Effector CD8-positive, alpha-beta T cell (primary cell): ENCODE results near the gene MUC6.

Experiments used
- DNase-seq: peaks from one replicate; lab custom pipeline; 2025; lab: John Stamatoyannopoulos, UW

Gene MUC6

DNA sequence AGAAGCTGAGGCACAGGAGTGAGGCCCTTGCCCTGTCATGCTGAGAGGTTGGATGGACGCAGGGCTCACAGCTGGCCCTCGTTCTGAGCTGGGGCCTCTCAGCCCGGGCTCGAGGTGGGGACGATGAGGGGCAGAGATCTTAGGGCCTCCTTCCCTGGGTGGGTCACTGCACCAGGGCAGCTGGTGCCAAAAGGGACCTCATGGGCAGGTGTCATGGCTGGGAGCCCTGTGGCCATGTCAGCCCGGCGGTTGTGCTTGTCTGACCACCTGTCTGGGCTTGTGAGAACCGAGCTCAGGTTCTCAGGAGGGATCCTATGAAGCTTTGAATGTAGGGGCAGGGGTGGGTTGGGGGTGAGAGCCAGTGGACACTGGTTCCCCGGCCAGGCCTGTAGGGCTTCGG lies 1.8 kb upstream of the MUC6 start:
- DNase-seq: no peak

GRCh38 chr11:1037506-1038055 lies 1.1 kb upstream of the MUC6 start:
- DNase-seq: no peak

DNA sequence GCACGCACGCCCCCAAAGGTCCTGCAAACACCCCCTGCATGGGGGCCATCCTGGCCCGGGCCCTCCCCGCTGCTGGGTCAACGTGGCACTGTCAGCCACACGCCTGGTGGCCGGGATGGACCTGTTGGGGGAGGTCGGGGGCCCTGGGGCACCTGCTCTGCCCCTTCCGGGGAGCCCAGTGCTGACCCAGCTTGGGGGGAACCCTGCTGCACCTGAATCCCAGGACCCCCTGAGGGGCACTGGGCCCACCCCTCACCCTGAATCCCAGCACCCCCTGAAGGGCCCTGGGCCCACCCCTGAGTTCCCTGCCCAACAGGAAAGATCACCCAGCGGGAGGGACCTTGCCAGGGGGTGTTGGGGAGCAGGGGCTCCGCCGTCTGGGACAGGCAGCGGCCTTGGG lies 413 bp upstream of the MUC6 start:
- DNase-seq: no peak

DNA sequence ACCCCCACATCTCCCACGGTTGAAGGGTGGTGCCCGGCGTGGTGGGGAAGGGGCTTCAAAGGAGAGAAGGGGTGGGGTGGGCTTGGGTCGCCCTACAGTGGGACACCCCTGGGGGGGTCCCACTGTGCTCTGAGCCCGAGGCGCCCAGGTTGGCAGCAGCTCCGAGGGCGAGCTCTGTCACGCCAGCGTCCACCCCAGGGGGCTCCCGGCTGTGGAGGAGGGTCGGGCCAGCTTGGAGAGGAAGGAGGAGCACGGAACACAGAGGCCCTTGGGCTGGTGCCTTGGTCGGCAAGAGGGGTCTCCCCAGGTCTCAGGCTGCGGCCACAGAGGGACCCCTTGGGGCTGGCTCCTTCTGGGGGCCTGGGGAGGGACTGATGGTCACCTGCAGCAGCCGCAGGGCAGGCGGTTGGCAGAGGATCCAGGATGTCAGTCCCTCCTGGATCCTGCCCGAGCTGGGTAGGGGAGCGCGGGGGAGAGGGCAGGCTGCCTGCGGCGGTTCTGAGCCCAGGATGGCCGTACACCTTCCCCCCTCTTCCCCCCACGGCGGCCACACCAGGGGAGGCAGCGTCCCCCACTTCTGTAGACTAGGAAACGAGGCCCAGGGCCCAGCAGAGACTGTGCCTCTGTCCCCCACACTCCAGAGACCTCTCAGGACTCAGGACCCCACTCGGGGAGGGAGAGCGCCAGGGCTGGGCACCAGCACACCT lies 788 bp downstream of the MUC6 start:
- no peak for DNase-seq

DNA sequence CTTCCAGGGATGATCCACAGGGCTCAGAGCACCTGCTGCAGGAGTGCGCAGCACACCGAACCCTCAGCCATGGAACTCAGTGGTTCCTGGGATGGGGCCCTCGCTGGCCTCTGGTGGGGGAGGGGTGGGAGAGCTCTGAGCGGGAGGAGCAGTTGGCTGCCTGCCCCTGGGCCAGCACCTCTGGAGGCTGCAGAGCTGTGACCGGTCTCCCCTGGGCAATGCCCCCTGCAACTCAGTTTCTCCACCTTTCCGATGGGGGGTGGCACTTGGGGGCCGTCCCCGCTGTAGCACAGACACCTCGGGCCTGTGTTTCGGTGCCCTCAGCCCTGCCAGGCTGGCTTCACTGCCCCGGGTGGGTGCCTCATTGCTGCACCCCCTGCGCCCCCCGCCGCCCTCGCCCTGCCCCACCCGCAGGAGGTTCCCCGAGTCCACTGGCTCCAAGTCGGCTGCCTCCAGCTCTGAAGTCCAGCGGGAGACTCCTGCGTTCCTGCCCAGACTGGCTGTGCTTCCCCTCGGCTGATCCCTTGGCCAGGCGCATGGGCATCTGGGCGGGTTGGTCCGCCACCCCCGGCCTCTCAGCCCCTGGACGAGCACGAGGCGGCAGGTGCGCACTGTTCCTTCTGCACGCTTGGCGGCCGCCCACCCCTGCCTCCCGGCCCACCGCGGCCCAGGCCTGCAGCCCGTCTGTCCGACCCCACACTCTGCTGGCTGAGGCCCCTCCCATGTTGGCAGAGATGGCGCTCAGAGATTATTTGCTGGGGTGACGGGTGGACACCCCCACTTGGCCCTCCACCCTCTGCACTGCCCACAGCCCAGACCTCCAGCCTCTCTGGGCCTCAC lies 1.8 kb downstream of the MUC6 start:
- no peak for DNase-seq

GRCh38 chr11:1034001-1034400 lies 2.5 kb downstream of the MUC6 start:
- no peak for DNase-seq

DNA sequence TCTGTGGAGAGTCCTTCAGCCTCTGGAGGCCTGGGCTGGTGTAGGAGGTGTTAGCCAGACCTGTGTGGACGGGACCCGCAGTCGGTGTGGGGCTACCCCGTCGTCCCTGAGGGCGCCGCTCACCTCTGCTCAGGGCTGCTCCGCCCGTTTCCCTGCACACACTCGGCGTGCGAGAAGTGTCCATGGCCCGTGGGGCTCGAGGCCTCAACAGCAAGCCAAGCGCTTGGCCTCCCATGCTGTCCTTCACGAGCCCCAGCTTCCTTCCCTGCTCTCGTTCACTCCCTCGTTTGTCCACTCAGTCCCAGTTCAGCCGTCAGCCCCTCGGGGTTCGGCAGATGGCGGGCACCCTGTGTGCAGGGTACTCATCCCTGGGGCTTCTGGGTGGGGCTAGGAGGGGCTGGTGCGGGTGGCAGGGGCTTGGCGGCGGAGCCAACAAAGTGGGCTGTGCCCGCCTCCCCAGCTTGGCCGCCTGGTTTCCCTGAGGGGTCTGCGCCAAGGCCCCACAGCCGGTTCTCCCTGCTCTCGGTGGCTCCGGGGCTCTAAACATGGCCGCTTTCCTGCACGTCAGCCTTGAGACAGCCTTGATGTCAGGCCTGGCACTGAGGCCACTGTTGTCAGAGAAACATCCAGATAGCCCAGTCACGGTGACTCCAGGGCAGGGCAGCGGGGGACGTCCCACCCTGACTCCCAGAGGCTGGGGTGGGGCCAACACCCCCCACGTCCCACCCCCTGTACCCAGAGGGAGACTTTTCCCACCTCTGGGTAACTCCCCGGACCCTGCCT lies 3.3 kb downstream of the MUC6 start:
- DNase-seq: no peak

GRCh38 chr11:1032310-1032891 lies 4.1 kb downstream of the MUC6 start:
- DNase-seq: no peak

- DNase-seq: no peak
Measured at GRCh38 chr11:1031121-1031899, 5.2 kb downstream of the MUC6 start.

GRCh38 chr11:1030556-1030955 lies 6.0 kb downstream of the MUC6 start:
- DNase-seq: no peak

GRCh38 chr11:1030086-1030485 lies 6.4 kb downstream of the MUC6 start:
- DNase-seq: no peak

GRCh38 chr11:1029654-1030053 lies 6.9 kb downstream of the MUC6 start:
- no peak for DNase-seq

DNA sequence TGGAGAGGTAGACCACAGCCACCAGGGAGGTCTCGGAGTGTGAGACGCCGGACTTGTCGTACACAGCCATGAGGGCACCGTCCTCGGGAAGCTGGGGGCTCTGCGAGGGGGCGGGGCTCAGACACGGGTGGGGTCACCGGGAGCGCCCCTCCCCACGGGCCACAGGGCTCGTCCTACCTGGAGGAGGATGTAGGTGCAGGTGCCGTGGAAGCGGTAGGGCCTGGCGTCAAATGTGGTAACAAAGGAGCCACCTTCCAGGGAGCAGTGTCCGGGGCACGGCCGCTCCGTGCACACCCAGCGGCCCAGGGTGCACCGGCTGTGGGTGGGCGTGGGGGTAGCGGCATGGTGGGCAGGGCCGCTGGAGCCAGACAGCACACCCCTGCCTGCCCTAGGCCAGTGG lies 7.5 kb downstream of the MUC6 start:
- DNase-seq: no peak

- no peak for DNase-seq
Measured at GRCh38 chr11:1028616-1029015, 7.9 kb downstream of the MUC6 start.

DNA sequence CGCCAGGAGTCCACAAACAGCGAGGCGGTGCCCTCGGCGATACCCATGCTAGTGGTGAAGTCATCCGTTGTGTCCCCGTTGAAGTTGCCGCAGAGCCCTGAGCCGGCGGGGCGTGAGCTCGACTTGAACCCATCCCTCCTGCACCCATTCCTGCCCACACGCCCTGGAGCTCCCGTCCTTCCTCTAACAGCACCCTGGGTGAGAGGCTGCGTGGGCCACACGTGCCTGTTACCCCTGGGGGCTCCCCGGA lies 8.3 kb downstream of the MUC6 start:
- DNase-seq: no peak

DNA sequence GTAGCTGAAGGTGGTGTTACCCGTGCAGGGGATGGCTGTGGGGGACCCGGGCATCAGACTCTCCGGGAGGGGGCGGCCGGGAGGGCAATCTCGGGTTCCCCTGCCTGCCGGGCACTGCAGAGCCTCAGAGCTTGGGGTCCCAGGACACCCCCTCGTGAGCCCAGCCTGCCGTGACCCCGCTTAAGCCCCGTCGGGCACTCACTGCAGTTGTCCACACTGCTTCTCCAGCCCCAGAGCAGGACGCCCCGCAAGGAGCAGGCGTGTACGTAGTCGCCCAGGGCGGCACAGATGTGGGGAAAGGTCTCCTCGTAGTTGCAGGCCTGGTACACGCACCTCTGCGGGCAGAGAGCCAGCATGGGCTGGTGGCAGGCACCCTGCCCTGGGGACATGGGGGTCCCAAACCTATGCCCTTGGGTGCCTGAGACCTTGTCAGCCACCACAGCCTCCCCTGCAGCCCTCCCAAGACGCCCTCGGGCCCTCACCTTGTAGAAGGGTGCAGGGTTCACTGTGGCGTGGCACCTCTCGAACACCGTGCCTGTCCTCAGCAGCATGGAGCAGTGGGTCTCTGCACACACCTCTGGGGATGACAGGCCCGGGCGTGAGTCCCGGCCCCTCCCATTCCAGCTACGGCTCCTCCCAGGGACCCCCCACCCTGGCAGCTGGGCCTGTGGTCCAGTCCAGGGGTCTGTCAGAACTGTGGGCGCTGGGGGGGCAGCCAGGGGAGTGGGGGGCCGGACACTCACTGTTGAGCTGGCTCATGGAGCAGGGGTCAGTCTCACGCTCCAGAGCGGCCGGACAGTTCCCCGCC lies 8.8 kb downstream of the MUC6 start:
- DNase-seq: no peak

DNA sequence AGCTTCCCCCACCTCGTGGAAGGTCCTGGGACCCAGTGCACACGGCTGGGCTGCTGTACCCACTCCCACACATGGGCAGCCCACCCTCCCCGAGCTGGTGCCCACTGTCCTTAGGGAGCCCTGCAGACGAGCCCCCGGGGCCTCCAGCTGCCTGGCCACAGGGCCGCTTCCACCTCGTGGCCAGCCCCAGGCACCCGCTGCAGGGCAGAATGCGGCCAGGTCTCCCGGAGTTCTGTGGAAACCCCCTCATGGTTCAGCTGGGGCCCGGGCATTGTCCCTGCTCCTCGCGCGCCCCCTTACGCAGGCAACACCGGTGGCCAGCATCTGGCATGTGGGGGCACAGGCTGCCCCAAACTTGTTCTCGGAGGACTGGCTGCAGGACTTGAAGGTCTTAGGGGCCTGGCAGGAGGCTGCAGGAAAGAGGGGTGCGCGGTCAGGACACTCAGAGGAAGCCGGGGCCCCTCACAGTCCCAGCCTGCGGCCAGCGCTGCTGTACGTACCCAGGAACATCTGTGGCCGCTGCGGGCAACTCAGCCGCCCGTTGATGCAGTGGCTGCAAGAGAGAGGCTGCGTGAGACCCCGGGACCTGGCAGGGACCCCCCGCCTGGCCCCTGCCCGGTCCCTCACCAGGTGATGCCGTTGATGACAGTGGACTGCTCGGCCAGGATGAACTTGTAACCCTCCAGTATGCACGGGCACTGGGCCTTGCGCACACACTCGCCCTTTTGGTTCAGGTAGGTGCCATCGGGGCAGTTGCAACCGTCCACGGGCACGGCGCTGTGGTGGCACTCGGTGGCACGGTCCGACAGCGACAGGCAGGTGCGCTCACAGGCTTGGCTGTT lies 9.7 kb downstream of the MUC6 start:
- no peak for DNase-seq

GRCh38 chr11:1026163-1026450 lies 10.4 kb downstream of the MUC6 start:
- no peak for DNase-seq

- no peak for DNase-seq
Measured at GRCh38 chr11:1025410-1026162, 10.9 kb downstream of the MUC6 start.
